Panc1 (cell line): ENCODE data around the gene GDPD1. TPM values are rescaled to one million over a fixed set of nuclear protein-coding genes. Genes with fewer than 3 reads are reported as not detected.

ENCODE experiments used
- ATAC-seq: fragments of 200-7000 bp; cut with Tn5 transposase; 2 replicates; pipeline ENCODE4 v1.9.1; 2020; ENCODE audit warnings: mild to moderate bottlenecking, moderate library complexity
- BruUV-seq: library from RNA; stranded (reverse); fragments of 400-500 nt; replicated peaks from 2 replicates; lab custom pipeline; 2021; lab: Mats Ljungman, UMichigan
- CTCF ChIA-PET: fragments of 300-600 bp; sonication (Branson Sonifier 250); formaldehyde crosslinking; loops from one replicate; lab custom pipeline; 2022; ENCODE audit warnings: antibody characterized with exemption; lab: Charles Lee
- POLR2A ChIA-PET: fragments of 300-600 bp; sonication (Branson Sonifier 250); formaldehyde crosslinking; loops from one replicate; lab custom pipeline; 2022; ENCODE audit warnings: antibody characterized with exemption; lab: Charles Lee
- DNase-seq: peaks from one replicate; pipeline ENCODE4 v3.0.0-alpha.2; 2010; ENCODE audit warnings: low read depth, low spot score
- H3K27ac ChIP-seq: 2 replicates; pipeline ENCODE4 v1.5.1; 2011; ENCODE audit warnings: mild to moderate bottlenecking, low read length, inconsistent platforms
- H3K27me3 ChIP-seq: fragments of 200-500 bp; sonication (Bioruptor generic); 2 replicates; pipeline ENCODE4 v1.6.0; 2014; ENCODE audit warnings: low read length, inconsistent platforms; ENCODE audit not compliant: control insufficient read depth, insufficient read depth
- H3K36me3 ChIP-seq: fragments of 200-500 bp; sonication (Bioruptor generic); 2 replicates; pipeline ENCODE4 v1.5.1; 2014; ENCODE audit warnings: inconsistent platforms, mild to moderate bottlenecking, low read length, moderate library complexity; ENCODE audit not compliant: control insufficient read depth, insufficient read depth
- H3K4me1 ChIP-seq: 2 replicates; pipeline ENCODE4 v1.5.1; 2011; ENCODE audit warnings: inconsistent platforms, mild to moderate bottlenecking, low read length, moderate library complexity; ENCODE audit not compliant: control insufficient read depth, insufficient read depth
- H3K4me3 ChIP-seq, 2 experiments: 2 replicates each; pipeline ENCODE4 v1.5.1; 2011 to 2012; ENCODE audit warnings: low read depth in 2 of 2, low read length in 2 of 2, mild to moderate bottlenecking in 2 of 2, inconsistent platforms in 1 of 2, moderate library complexity in 1 of 2
- H3K9me3 ChIP-seq: fragments of 200-500 bp; sonication (Bioruptor generic); 2 replicates; pipeline ENCODE4 v1.5.1; 2014; ENCODE audit warnings: low read depth, mild to moderate bottlenecking, inconsistent platforms, low read length, moderate library complexity; ENCODE audit not compliant: control insufficient read depth, insufficient read depth
- CTCF ChIP-seq: fragments of 450-650 bp; IDR thresholded peaks from 2 replicates; pipeline ENCODE4 v1.5.1; 2017; ENCODE audit warnings: mild to moderate bottlenecking
- POLR2AphosphoS5 ChIP-seq: IDR thresholded peaks from 2 replicates; pipeline ENCODE4 v1.6.1; 2012; ENCODE audit warnings: mild to moderate bottlenecking, low read depth, low read length, moderate library complexity
- REST ChIP-seq, 2 experiments: IDR thresholded peaks; 2 replicates each; pipeline ENCODE4 v1.6.1; 2011 to 2012; ENCODE audit warnings: low read depth in 2 of 2, control low read depth in 1 of 2, low read length in 1 of 2, mild to moderate bottlenecking in 1 of 2, moderate library complexity in 1 of 2; ENCODE audit not compliant: insufficient read depth in 1 of 2
- SIN3A ChIP-seq: IDR thresholded peaks from 2 replicates; pipeline ENCODE4 v1.6.1; 2012; ENCODE audit warnings: low read depth, mild to moderate bottlenecking, low read length, moderate library complexity, borderline replicate concordance; ENCODE audit not compliant: insufficient read depth
- TCF7L2 ChIP-seq: IDR thresholded peaks from 2 replicates; pipeline ENCODE4 v1.6.1; 2011; ENCODE audit warnings: mild to moderate bottlenecking, low read depth, low read length, inconsistent platforms
- in situ Hi-C: cut with HindIII; loops from 2 replicates; pipeline ENCODE4 v1.10.0; 2016; ENCODE audit warnings: low sequenced_read_pairs, low pct_unique_long_range_greater_than_20kb
- intact Hi-C: fragments of 100-400 bp; cut with micrococcal nuclease; formaldehyde crosslinking; loops from one replicate; pipeline ENCODE4 v1.10.0; 2022; ENCODE audit not compliant: unreplicated experiment
- total RNA-seq: library from RNA; stranded (reverse); gene quantifications from one replicate; pipeline ENCODE4 v1.2.1, GENCODE V29; 2021; ENCODE audit not compliant: unreplicated experiment

The GDPD1 gene
- total RNA-seq, 1 experiment from 2014 or later: 0.26 TPM

GRCh38 chr17:59266745-59267144 is 46.4 kb downstream of the GDPD1 start:
- ChIA-PET POLR2A (interaction anchor here (0.6 kb wide), 1 partner anchor 16 kb away, joined by 3 read pairs; no protein-coding TSS in a partner anchor), CTCF (no interaction called here)
- intact Hi-C loops: no loop called here
- in situ Hi-C loops: no loop called here
- no TSS peak for BruUV-seq
- Histone ChIP-seq H3K36me3 (no peaks in the 10 kb centered on the region), H3K4me3 (no peak overlapping the region), H3K27me3 (no peaks in the 10 kb centered on the region), H3K4me1 (no peaks in the 10 kb centered on the region), H3K9me3 (no peaks in the 10 kb centered on the region), H3K27ac (no peak overlapping the region)
- TF ChIP-seq POLR2AphosphoS5: no peak
- TF ChIP-seq SIN3A: no peak
- no peak for TF ChIP-seq CTCF
- TF ChIP-seq TCF7L2: no peak
- no peak for TF ChIP-seq REST (IDR thresholded peaks at IDR 0.05; ENCODE audit: insufficient read depth in 1 of 2, low read depth in 2 of 2, low read length in 1 of 2)
- no peak for DNase-seq
- no peak for ATAC-seq

GRCh38 chr17:59267776-59268175 is 47.5 kb downstream of the GDPD1 start:
- ChIA-PET POLR2A (no interaction called here), CTCF (interaction anchor here (0.7 kb wide), 1 partner anchor 133 kb away, joined by 9 read pairs; no protein-coding TSS in a partner anchor)
- Histone ChIP-seq H3K27me3 (no peaks in the 10 kb centered on the region), H3K4me1 (no peaks in the 10 kb centered on the region), H3K27ac (no peak overlapping the region), H3K36me3 (no peaks in the 10 kb centered on the region), H3K9me3 (no peaks in the 10 kb centered on the region), H3K4me3 (no peak overlapping the region)
- BruUV-seq: no TSS peak
- in situ Hi-C loops: no loop called here
- intact Hi-C loops: no loop called here
- no peak for TF ChIP-seq CTCF
- TF ChIP-seq POLR2AphosphoS5: no peak
- TF ChIP-seq TCF7L2: no peak
- TF ChIP-seq REST (IDR thresholded peaks at IDR 0.05; ENCODE audit: insufficient read depth in 1 of 2, low read depth in 2 of 2, low read length in 1 of 2): no peak
- ATAC-seq: no peak
- DNase-seq: no peak
